C4-2B (cell line): ENCODE data around the gene SKAP2.

ENCODE experiments used
- CTCF ChIP-seq: fragments of 450-650 bp; conservative IDR thresholded peaks from 2 replicates; pipeline ENCODE4 v1.5.1; 2017; ENCODE audit warnings: mild to moderate bottlenecking
- ZFX ChIP-seq: fragments of 450-650 bp; IDR thresholded peaks from 2 replicates; pipeline ENCODE4 v1.6.1; 2017

- TF ChIP-seq CTCF (no peak), ZFX (no peak)
These were observed 6.7 kb downstream of the SKAP2 start for GRCh38 chr7:26857506-26858240.
